PC-9 (cell line): ENCODE data around the gene CHPT1. TPM values are rescaled to one million over a fixed set of nuclear protein-coding genes. Genes with fewer than 3 reads are reported as not detected.

Experiments used
- BruUV-seq: library from RNA; stranded (reverse); fragments of 400-500 nt; replicated peaks from 2 replicates; lab custom pipeline; 2021; lab: Mats Ljungman, UMichigan
- CTCF ChIA-PET: fragments of 300-600 bp; sonication (Branson Sonifier 250); formaldehyde crosslinking; loops from one replicate; lab custom pipeline; 2022; ENCODE audit warnings: antibody characterized with exemption; lab: Charles Lee
- POLR2A ChIA-PET: fragments of 300-600 bp; sonication (Branson Sonifier 250); formaldehyde crosslinking; loops from one replicate; lab custom pipeline; 2022; ENCODE audit warnings: antibody characterized with exemption; ENCODE audit not compliant: unreplicated experiment; lab: Charles Lee
- DNase-seq, 2 experiments: peaks; one replicate each; pipeline versions ENCODE4 v3.0.0 to v3.0.0-alpha.2; 2015 to 2022; ENCODE audit warnings: mixed read lengths in 1 of 2
- H2AFZ ChIP-seq: fragments of 200-600 bp; sonication (generic); 2 replicates; pipeline ENCODE4 v1.8.1; 2017; ENCODE audit warnings: antibody characterized with exemption
- H3F3A ChIP-seq: fragments of 200-600 bp; sonication (generic); 2 replicates; pipeline ENCODE4 v1.8.1; 2017; ENCODE audit warnings: antibody characterized with exemption, mild to moderate bottlenecking, low read depth; ENCODE audit not compliant: insufficient read depth
- H3K27ac ChIP-seq: fragments of 200-600 bp; sonication (generic); 2 replicates; pipeline ENCODE4 v1.6.1; 2016; ENCODE audit warnings: mixed run types
- H3K27me3 ChIP-seq: fragments of 200-600 bp; sonication (generic); 2 replicates; pipeline ENCODE4 v1.6.1; 2016; ENCODE audit warnings: low read depth, mixed run types; ENCODE audit not compliant: insufficient read depth
- H3K36me3 ChIP-seq: fragments of 200-600 bp; sonication (generic); 2 replicates; pipeline ENCODE4 v1.6.1; 2016; ENCODE audit warnings: low read depth, mixed run types
- H3K4me1 ChIP-seq: fragments of 200-600 bp; sonication (generic); replicated peaks from 2 replicates; pipeline ENCODE4 v1.6.1; 2016; ENCODE audit warnings: mixed run types; ENCODE audit not compliant: insufficient read depth
- H3K4me2 ChIP-seq: fragments of 200-600 bp; sonication (generic); 2 replicates; pipeline ENCODE4 v1.6.1; 2017; ENCODE audit warnings: mixed run types
- H3K4me3 ChIP-seq: fragments of 200-600 bp; sonication (generic); 2 replicates; pipeline ENCODE4 v1.6.1; 2016; ENCODE audit warnings: mixed run types
- H3K79me2 ChIP-seq: fragments of 200-600 bp; sonication (generic); 2 replicates; pipeline ENCODE4 v1.6.1; 2017; ENCODE audit warnings: low read depth, mixed run types
- H3K9me2 ChIP-seq: fragments of 200-600 bp; sonication (generic); 2 replicates; pipeline ENCODE4 v1.8.1; 2017; ENCODE audit warnings: mild to moderate bottlenecking; ENCODE audit not compliant: insufficient read depth
- H3K9me3 ChIP-seq: fragments of 200-600 bp; sonication (generic); 2 replicates; pipeline ENCODE4 v1.8.1; 2016; ENCODE audit warnings: low read depth; ENCODE audit not compliant: insufficient read depth
- H4K20me1 ChIP-seq: fragments of 200-600 bp; sonication (generic); 2 replicates; pipeline ENCODE4 v1.8.1; 2017; ENCODE audit not compliant: insufficient read depth
- CTCF ChIP-seq: fragments of 200-600 bp; sonication (generic); conservative IDR thresholded peaks from 2 replicates; pipeline ENCODE4 v1.6.1; 2017; ENCODE audit warnings: mixed run types, antibody characterized with exemption, mild to moderate bottlenecking, moderate library complexity
- EZH2 ChIP-seq: fragments of 200-600 bp; sonication (generic); IDR thresholded peaks from 2 replicates; pipeline ENCODE4 v1.8.0; 2017; ENCODE audit warnings: antibody characterized with exemption, low read depth
- intact Hi-C: fragments of 100-400 bp; cut with micrococcal nuclease; formaldehyde crosslinking; loops from one replicate; pipeline ENCODE4 v1.10.0; 2022; ENCODE audit not compliant: unreplicated experiment
- total RNA-seq: library from RNA; stranded (reverse); gene quantifications from 2 replicates; pipeline ENCODE4 v1.2.3, GENCODE V29; 2021

Gene CHPT1
- total RNA-seq, 1 experiment from 2014 or later, result 6.1 TPM

GRCh38 chr12:101694986-101695385 is 2.5 kb upstream of the CHPT1 start:
- no peaks in the 10 kb centered on the region for H3K27me3 ChIP-seq
- peaks cover 8% of the 10 kb centered on the region; the same call in 1 of the 2 replicates for H3F3A ChIP-seq
- no peaks in the 10 kb centered on the region for H3K9me2 ChIP-seq
- H3K4me3 ChIP-seq, result no peak overlapping the region
- H3K9me3 ChIP-seq, result no peaks in the 10 kb centered on the region
- no peak overlapping the region for H3K27ac ChIP-seq
- H3K4me2 ChIP-seq, result peak overlapping the region; percentile 10; the same call in 1 of the 2 replicates
- POLR2A ChIA-PET, result no interaction called here
- TF ChIP-seq CTCF (no peak), EZH2 (no peak)
- H4K20me1 ChIP-seq, result no peaks in the 10 kb centered on the region
- CTCF ChIA-PET, result interaction anchor here (0.7 kb wide), 1 partner anchor 26 kb away, joined by 3 read pairs; no protein-coding TSS in a partner anchor
- H3K36me3 ChIP-seq, result no peaks in the 10 kb centered on the region
- peaks cover 9% of the 10 kb centered on the region; the same call in 1 of the 2 replicates for H3K79me2 ChIP-seq
- intact Hi-C loops, result no loop called here
- no peak overlapping the region for H2AFZ ChIP-seq
- DNase-seq, result no peak
- no TSS peak for BruUV-seq
- H3K4me1 ChIP-seq, result peaks cover 27% of the 10 kb centered on the region

GRCh38 chr12:101695706-101696105 is 1.7 kb upstream of the CHPT1 start:
- Histone ChIP-seq H3K4me3 (no peak overlapping the region), H3K9me3 (no peaks in the 10 kb centered on the region), H3K4me1 (peaks cover 27% of the 10 kb centered on the region), H3K79me2 (peaks cover 11% of the 10 kb centered on the region; the same call in 1 of the 2 replicates), H3K4me2 (peak overlapping the region; percentile 10; the same call in 1 of the 2 replicates), H4K20me1 (no peaks in the 10 kb centered on the region), H3K27me3 (no peaks in the 10 kb centered on the region), H2AFZ (no peak overlapping the region), H3K9me2 (no peaks in the 10 kb centered on the region), H3K27ac (no peak overlapping the region), H3K36me3 (no peaks in the 10 kb centered on the region), H3F3A (peaks cover 8% of the 10 kb centered on the region; the same call in 1 of the 2 replicates)
- TF ChIP-seq EZH2 (no peak), CTCF (no peak)
- DNase-seq, result peak in 1 of 2 experiments; percentile 78
- intact Hi-C loops, result no loop called here
- BruUV-seq, result no TSS peak
- ChIA-PET CTCF (interaction anchor here (0.7 kb wide), 1 partner anchor 26 kb away, joined by 3 read pairs; no protein-coding TSS in a partner anchor), POLR2A (no interaction called here)

- Histone ChIP-seq H3K9me2 (no peaks in the 10 kb centered on the region), H3K4me2 (peak overlapping the region; percentile 80), H3K79me2 (peaks cover 11% of the 10 kb centered on the region; the same call in 1 of the 2 replicates), H3F3A (peaks cover 8% of the 10 kb centered on the region; the same call in 1 of the 2 replicates), H3K4me3 (peak overlapping the region; percentile 78; the same call in 1 of the 2 replicates), H4K20me1 (no peaks in the 10 kb centered on the region), H2AFZ (peak overlapping the region; percentile 82; the same call in 1 of the 2 replicates), H3K4me1 (peaks cover 27% of the 10 kb centered on the region), H3K27ac (no peak overlapping the region), H3K27me3 (no peaks in the 10 kb centered on the region), H3K9me3 (no peaks in the 10 kb centered on the region), H3K36me3 (no peaks in the 10 kb centered on the region)
- intact Hi-C loops, result no loop called here
- BruUV-seq, result no TSS peak
- DNase-seq, result no peak
- ChIA-PET CTCF (interaction anchor here (0.5 kb wide), 1 partner anchor 63 kb away, joined by 3 read pairs; no protein-coding TSS in a partner anchor), POLR2A (no interaction called here)
- TF ChIP-seq EZH2 (no peak), CTCF (no peak)
These were observed 916 bp upstream of the CHPT1 start for GRCh38 chr12:101696251-101697196.
